ENCODE measurements around the gene XCL2.

The XCL2 gene

GRCh38 chr1:168497376-168497950 is 46.3 kb downstream of the XCL2 start:
- 87% methylated on average over 3 of the region's 3 CpGs for WGBS
- Histone ChIP-seq H3K27ac (ENCODE audit: low read depth, low read length) (no peak overlapping the region), H3K9me3 (ENCODE audit: insufficient read depth, low read depth, low read length) (no peaks in the 10 kb centered on the region), H3K4me1 (ENCODE audit: insufficient read depth, low read length) (peaks cover 7% of the 10 kb centered on the region; the same call in 1 of the 2 replicates), H3K9ac (ENCODE audit: low read depth, low read length) (no peak overlapping the region), H3K36me3 (ENCODE audit: insufficient read depth, low read length) (no peaks in the 10 kb centered on the region), H3K4me3 (ENCODE audit: low read length) (no peak overlapping the region), H3K27me3 (ENCODE audit: insufficient read depth, low read length) (no peaks in the 10 kb centered on the region)

GRCh38 chr1:168491527-168492164 is 52.2 kb downstream of the XCL2 start:
- no peaks in the 10 kb centered on the region for H3K27me3 ChIP-seq (ENCODE audit: insufficient read depth, low read length)
- 100% methylated on average over 1 of the region's 1 CpG for WGBS
- H3K9ac ChIP-seq (ENCODE audit: low read depth, low read length) = no peak overlapping the region
- no peaks in the 10 kb centered on the region for H3K36me3 ChIP-seq (ENCODE audit: insufficient read depth, low read length)
- H3K4me1 ChIP-seq (ENCODE audit: insufficient read depth, low read length) = no peaks in the 10 kb centered on the region
- no peak overlapping the region for H3K4me3 ChIP-seq (ENCODE audit: low read length)
- H3K27ac ChIP-seq (ENCODE audit: low read depth, low read length) = no peak overlapping the region
- no peaks in the 10 kb centered on the region for H3K9me3 ChIP-seq (ENCODE audit: insufficient read depth, low read depth, low read length)
